GM21576 (cell line): Measurements from ENCODE around the gene ZNF536.
"Not testable (repeated sequence)": the region's sequence is repeated elsewhere in the genome, so short reads cannot be mapped to it uniquely, and the experiment has no call there.

ENCODE experiments used
- ATAC-seq: cut with Tn5 transposase; IDR thresholded peaks from one replicate; pipeline ENCODE4 v1.9.1; 2021; ENCODE audit warnings: mild to moderate bottlenecking, moderate library complexity; ENCODE audit not compliant: unreplicated experiment

The ZNF536 gene

GRCh38 chr19:30443531-30444252 is 71.5 kb downstream of the ZNF536 start:
- ATAC-seq = no peak

DNA sequence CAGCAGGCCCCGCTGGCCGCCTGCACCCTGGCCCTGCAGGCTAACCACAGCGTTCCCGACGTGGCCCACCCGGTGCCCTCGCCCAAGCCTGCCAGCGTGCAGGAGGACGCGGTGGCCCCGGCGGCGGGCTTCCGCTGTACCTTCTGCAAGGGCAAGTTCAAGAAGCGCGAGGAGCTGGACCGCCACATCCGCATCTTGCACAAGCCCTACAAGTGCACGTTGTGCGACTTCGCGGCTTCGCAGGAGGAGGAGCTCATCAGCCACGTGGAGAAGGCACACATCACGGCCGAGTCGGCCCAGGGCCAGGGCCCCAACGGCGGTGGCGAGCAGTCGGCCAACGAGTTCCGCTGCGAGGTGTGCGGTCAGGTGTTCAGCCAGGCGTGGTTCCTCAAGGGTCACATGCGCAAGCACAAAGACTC is 72.1 kb downstream of the ZNF536 start:
- ATAC-seq = no peak

GRCh38 chr19:30444686-30445232 is 72.6 kb downstream of the ZNF536 start:
- no peak for ATAC-seq

GRCh38 chr19:30445385-30445784 is 73.2 kb downstream of the ZNF536 start:
- ATAC-seq = no peak

DNA sequence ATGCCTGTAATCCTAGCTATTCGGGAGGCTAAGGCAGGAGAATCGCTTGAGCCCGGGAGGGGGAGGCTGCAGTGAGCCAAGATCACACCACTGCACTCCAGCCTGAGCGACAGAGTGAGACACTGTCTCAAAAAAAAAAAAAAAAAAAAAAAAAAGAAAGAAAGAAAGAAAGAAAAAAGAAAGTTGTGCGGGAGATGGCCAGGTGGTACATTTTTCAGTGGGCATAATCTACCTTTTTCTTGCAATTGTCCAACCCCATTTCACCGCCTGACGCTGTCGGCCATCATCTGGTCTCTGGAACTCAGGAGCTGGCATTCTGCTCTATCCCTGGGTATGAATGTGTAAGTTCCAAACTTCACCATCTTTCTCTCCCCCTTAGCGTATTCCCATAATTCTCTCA is 73.9 kb downstream of the ZNF536 start:
- ATAC-seq = not testable (repeated sequence)

- no peak for ATAC-seq
These were observed 74.8 kb downstream of the ZNF536 start for GRCh38 chr19:30446850-30447552.

GRCh38 chr19:30447553-30447870 is 75.3 kb downstream of the ZNF536 start:
- ATAC-seq = no peak

DNA sequence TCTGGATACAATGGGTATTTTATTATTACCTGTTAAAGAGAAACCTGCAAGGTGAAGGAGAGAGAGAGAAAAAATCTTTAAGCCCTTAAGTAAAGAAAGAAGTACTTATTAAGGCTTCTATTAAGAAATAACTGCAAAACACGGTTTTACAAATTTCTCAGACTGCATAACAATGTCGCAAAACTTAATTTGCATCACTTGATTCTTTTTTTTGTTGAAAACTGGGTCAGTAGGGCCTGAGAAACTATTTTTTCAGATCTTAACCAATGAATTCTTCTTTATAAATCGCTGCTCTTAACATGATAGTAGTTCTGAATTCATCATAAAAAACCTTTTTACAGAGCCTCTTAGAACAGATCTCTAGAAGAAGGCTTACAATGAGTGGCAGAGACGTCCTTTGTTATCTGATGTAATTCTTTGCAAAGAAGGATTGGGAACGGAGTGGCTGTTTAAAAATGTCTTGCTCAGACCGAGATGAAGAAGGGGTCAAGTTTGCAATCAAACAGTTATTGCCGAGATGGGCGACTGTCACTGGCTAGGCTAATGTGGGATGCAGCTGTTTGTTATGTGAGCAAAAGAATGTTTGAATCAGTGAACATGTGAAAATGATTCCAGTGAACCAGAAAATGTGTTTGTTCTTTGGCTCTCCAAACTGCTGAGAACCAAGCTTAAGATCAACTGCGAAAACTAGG is 76.3 kb downstream of the ZNF536 start:
- ATAC-seq = no peak

DNA sequence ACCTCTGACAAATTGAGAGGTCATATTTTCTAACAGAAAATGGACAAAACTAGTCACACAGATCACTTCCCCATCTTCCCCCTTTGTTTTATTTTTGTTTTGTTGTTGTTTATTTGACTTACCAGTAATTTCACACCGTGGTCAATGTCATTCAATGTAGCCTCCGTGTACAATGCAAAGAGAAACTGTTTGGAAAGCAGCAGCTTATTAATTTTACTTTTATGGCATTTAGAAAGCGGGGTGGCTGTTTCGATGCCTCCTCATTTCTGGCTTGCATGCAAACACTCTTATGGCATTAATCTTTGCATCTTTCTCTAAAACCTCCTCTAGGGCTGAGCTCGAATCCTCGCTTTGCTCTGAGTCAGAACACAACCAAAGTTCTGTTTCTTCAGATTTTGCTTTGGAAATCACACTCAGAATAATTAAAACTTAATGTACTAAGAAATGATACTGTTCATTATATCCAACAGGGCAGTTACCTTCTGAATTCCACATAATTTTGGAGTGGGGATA is 77.0 kb downstream of the ZNF536 start:
- ATAC-seq = no peak

- ATAC-seq = no peak
These were observed 77.5 kb downstream of the ZNF536 start for GRCh38 chr19:30449673-30450072.

DNA sequence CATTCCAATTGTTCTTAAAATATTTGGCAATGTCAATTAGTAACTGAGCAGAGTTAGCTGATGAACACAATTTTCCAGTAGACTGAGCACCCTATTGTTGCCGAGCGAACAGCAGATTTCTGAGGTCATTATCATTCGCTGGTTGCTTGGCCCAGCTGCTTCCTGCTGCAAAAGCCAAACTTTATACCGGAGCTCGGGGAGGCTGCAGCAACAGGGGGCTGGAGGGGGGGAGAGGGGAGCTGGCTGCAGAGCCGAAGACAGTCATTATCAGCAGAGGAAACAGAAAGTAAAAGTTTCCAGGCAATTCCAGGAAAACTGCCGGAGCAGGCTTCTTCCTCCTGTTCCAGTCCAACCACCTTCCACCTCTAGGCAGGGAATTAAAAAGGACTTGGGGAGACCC is 77.9 kb downstream of the ZNF536 start:
- no peak for ATAC-seq

GRCh38 chr19:30450835-30451321 is 78.7 kb downstream of the ZNF536 start:
- no peak for ATAC-seq

DNA sequence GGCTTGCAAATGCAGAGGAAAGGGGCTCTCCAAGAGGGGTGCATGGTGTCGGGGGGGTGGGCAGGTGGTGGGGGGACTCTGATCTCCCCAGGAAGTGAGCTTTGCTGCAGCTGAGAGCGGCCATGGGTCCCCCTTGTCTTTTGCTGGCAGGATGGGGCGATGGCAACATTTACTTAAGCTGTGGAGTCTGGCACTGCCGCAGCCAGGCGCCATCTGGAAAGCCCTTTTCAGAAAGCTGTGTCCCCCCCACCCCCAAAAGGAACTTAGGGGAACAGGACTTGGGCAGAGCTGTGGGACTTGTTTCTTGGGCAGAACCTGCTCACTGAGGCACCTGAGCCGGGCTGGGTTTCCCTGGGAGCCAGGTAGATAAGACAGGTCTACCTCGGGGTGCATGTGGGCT is 80.7 kb downstream of the ZNF536 start:
- ATAC-seq = no peak

DNA sequence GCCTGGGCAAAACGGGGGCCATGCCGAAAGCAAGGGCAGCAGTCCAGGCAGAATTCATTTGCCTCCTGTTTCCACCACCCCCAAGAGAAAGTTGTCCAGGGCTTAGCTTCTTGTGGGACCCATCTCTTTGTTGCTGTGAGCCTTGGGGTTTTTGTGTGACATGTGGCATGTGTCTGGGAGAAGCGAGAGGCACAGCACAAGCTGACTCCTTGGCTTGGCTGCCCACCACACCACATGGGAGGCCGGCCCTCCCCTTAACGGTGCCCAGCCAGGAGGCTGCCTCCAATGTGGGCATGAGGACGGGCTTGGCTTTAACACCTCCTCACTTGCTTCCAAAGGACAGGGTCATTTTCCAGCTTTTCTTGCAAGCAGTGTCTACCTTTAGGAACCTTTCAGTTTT is 81.6 kb downstream of the ZNF536 start:
- ATAC-seq = no peak

GRCh38 chr19:30455881-30456280 is 83.7 kb downstream of the ZNF536 start:
- ATAC-seq = no peak

DNA sequence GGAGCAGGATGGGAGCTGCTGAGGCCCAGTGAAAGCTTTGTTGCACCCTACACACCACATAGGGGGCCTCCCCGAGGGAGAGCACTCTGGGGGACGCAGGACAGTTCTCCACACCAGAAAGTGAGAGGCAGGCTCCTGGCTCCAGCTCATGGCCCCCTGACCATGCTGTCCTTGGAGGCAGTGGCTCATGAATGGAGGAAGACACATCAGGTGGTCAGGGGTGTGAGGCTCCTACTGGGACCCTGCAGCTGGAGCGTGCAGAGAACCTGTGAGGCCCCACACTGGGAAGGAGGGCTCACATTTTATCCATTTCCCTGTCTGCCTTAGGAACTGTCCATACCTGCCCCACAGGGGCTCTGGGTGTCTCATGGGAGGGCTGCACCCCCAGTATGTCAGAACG is 85.3 kb downstream of the ZNF536 start:
- no peak for ATAC-seq

GRCh38 chr19:30459859-30460258 is 87.7 kb downstream of the ZNF536 start:
- ATAC-seq = no peak

- ATAC-seq = no peak
These were observed 92.0 kb downstream of the ZNF536 start for GRCh38 chr19:30464162-30464561.

DNA sequence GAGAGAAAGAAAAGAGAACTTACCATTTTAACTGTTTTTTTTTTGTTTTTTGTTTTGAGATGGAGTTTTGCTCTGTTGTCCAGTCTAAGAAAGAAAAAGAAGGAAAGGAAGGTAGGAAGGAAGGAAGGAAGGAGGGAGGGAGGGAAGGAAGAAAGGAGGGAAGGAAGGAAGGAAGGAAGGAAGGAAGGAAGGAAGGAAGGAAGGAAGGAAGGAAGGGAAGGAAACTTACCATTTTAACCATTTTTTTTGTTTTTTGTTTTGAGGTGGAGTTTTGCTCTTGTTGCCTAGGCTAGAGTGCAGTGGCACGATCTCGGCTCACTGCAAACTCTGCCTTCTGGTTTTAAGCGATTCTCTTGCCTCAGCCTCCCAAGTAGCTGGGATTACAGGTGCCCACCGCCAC is 94.4 kb downstream of the ZNF536 start:
- ATAC-seq = not testable (repeated sequence)

DNA sequence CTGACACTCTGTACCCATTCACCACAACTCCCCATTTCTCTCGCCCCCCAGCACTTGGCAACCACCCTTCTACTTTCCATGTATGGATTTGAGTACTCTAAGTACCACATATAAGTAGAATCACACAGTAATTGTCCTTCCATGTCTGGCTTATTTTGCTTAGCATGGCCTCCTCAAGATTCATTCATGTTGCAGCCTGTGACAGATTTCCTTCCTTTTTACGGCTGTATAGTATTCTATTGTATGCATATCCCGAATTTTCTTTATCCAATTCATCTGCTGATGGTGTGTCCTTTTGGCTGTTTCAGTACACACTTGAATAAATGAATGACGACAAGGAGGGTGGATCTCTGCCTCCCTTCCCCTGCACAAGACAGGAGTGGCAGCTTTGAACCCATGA is 95.1 kb downstream of the ZNF536 start:
- ATAC-seq = no peak

- no peak for ATAC-seq
These were observed 97.6 kb downstream of the ZNF536 start for GRCh38 chr19:30469774-30470173.
